SU-DHL-6 (cell line): Measurements from ENCODE around the gene E4F1.
A peak's percentile ranks its signal among the peaks of the same experiment; 100 is the strongest.

ENCODE experiments used
- H2AFZ ChIP-seq: fragments of 200-600 bp; sonication (generic); 2 replicates; pipeline ENCODE4 v1.6.1; 2014; ENCODE audit warnings: low read depth, mild to moderate bottlenecking, moderate library complexity, mixed read lengths, antibody characterized with exemption, low read length; ENCODE audit not compliant: severe bottlenecking
- H3F3A ChIP-seq: fragments of 200-600 bp; shearing (Covaris generic); 2 replicates; pipeline ENCODE4 v1.6.0; 2016; ENCODE audit warnings: antibody characterized with exemption, mild to moderate bottlenecking; ENCODE audit not compliant: insufficient read depth
- H3K27ac ChIP-seq: fragments of 200-600 bp; sonication (generic); 2 replicates; pipeline ENCODE4 v1.5.1; 2016; ENCODE audit warnings: low read depth, mild to moderate bottlenecking, low read length, moderate library complexity, mixed read lengths
- H3K27me3 ChIP-seq: fragments of 200-600 bp; sonication (generic), shearing (Covaris generic); 2 replicates; pipeline ENCODE4 v1.6.0; 2014; ENCODE audit warnings: mild to moderate bottlenecking, low read length
- H3K36me3 ChIP-seq: fragments of 200-600 bp; sonication (generic); 2 replicates; pipeline ENCODE4 v1.6.1; 2014; ENCODE audit warnings: mild to moderate bottlenecking, low read length, mixed read lengths
- H3K4me2 ChIP-seq: fragments of 300-600, 200-600 bp; shearing (Covaris generic), sonication (generic); 2 replicates; pipeline ENCODE4 v1.6.0; 2014; ENCODE audit warnings: low read length, low read depth, mild to moderate bottlenecking; ENCODE audit not compliant: poor library complexity, severe bottlenecking
- H3K4me3 ChIP-seq: fragments of 200-600 bp; sonication (generic); 2 replicates; pipeline ENCODE4 v1.5.1; 2014; ENCODE audit warnings: antibody characterized with exemption, low read length, mild to moderate bottlenecking, mixed read lengths; ENCODE audit not compliant: insufficient read depth, poor library complexity, severe bottlenecking
- H3K79me2 ChIP-seq: fragments of 200-600 bp; sonication (generic); 2 replicates; pipeline ENCODE4 v1.6.1; 2014; ENCODE audit warnings: mild to moderate bottlenecking, low read length, moderate library complexity; ENCODE audit not compliant: insufficient read depth
- H3K9ac ChIP-seq: fragments of 200-600 bp; sonication (generic); 2 replicates; pipeline ENCODE4 v1.7.0; 2014; ENCODE audit warnings: mild to moderate bottlenecking, low read length
- H3K9me2 ChIP-seq: fragments of 200-600 bp; sonication (generic); replicated peaks from 2 replicates; pipeline ENCODE4 v1.6.1; 2014; ENCODE audit warnings: low read length; ENCODE audit not compliant: insufficient read depth
- H3K9me3 ChIP-seq: fragments of 200-600 bp; sonication (generic); 2 replicates; pipeline ENCODE4 v1.6.1; 2014; ENCODE audit warnings: low read length, mixed read lengths; ENCODE audit not compliant: insufficient read depth
- H4K20me1 ChIP-seq: fragments of 200-600 bp; sonication (generic); 2 replicates; pipeline ENCODE4 v1.6.1; 2014; ENCODE audit warnings: low read depth, mild to moderate bottlenecking, antibody characterized with exemption, low read length, moderate library complexity, mixed read lengths
- EZH2phosphoT487 ChIP-seq: fragments of 200-600 bp; sonication (generic), shearing (Covaris generic); conservative IDR thresholded peaks from 2 replicates; pipeline ENCODE4 v1.6.1; 2018; ENCODE audit warnings: mild to moderate bottlenecking, antibody characterized with exemption, low read length, moderate library complexity, mixed read lengths
- TF ChIP-seq, protein P1 (sequence below): fragments of 200-600 bp; sonication (generic); IDR thresholded peaks from one replicate; pipeline ENCODE4 v1.5.1; 2017; ENCODE audit warnings: antibody characterized with exemption, mild to moderate bottlenecking, low read length, moderate library complexity; ENCODE audit not compliant: insufficient read depth, poor library complexity, severe bottlenecking

Gene E4F1

DNA sequence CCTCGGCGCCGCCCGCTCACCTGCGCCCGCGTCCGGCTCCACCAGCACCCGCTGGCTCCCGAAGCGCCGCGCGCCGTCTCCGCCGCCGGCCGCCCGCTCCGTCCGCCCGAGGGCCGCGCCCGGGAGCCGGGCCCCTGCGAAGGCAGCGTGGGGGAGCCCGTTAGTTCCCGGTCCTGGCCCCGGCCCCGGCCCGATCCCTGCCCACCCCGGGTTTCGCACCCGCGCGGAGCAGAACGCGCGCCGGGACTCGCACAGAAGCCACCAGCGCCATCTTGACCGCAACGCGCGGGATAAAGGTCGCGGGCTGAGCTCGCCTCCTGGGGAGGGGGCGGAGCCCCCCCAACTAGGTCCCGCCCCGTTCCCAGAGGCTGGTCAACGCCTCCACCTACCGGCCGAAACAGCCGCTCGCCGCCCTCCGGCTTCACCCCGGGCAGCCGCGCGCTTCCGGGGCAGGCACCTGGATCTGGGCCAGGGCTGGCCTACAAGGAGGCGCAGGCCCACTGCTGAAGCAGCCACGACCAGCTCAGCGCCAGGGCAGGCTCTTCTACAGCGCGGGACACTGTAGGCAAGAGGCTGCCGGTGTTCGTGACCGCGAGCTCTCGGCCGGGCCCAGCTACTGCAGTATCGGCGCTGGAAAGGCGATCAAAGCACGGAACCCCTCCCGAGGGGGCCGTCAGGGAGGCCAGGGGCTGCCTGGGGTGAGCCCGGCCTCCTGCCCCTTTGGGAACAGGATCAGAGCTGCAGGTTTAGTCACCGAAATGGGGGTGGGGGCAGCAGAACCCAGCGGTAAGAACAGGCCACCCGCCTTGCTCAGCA, 28.1 kb downstream of the E4F1 start, which contains the start of gene ECI1:
Gene ECI1, minus strand, starts transcription at position 292 of the 816 bp plus-strand sequence. Its CDS starts 21 bp downstream, at position 271.
- Histone ChIP-seq H3K9me3 (no peaks in the 10 kb centered on the region), H3K4me3 (peak within 1 kb of the TSS; percentile 78), H3K27ac (peak within 1 kb of the TSS; percentile 82), H4K20me1 (no peaks in the 10 kb centered on the region), H3F3A (peaks cover 34% of the 10 kb centered on the region), H3K79me2 (peaks cover 20% of the 10 kb centered on the region), H3K27me3 (no peaks in the 10 kb centered on the region), H3K4me2 (peak within 1 kb of the TSS; percentile 93), H3K9ac (peak within 1 kb of the TSS; percentile 78), H3K36me3 (peaks cover 7% of the 10 kb centered on the region; the same call in 1 of the 2 replicates), H3K9me2 (no peaks in the 10 kb centered on the region), H2AFZ (no peak within 1 kb of the TSS)
- TF ChIP-seq, protein P1, sequence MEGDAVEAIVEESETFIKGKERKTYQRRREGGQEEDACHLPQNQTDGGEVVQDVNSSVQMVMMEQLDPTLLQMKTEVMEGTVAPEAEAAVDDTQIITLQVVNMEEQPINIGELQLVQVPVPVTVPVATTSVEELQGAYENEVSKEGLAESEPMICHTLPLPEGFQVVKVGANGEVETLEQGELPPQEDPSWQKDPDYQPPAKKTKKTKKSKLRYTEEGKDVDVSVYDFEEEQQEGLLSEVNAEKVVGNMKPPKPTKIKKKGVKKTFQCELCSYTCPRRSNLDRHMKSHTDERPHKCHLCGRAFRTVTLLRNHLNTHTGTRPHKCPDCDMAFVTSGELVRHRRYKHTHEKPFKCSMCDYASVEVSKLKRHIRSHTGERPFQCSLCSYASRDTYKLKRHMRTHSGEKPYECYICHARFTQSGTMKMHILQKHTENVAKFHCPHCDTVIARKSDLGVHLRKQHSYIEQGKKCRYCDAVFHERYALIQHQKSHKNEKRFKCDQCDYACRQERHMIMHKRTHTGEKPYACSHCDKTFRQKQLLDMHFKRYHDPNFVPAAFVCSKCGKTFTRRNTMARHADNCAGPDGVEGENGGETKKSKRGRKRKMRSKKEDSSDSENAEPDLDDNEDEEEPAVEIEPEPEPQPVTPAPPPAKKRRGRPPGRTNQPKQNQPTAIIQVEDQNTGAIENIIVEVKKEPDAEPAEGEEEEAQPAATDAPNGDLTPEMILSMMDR = no peak
- no peak for TF ChIP-seq EZH2phosphoT487

DNA sequence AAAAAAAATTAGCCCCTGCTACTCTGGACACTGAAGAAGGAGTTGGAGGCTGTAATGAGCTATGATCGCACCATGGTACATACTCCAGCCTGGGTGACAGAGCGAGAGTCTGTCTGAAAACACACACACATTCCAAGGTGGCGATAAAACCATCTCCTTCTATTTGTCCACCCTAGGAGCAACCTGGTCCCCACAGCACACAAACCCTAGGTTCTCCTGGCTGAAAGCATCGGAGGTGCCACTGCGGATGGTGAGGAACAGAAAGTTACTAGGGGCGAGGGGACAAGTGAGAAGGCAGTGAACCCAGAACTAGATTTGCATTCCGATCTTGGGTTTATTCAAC, 29.4 kb downstream of the E4F1 start:
- no peak overlapping the region for H2AFZ ChIP-seq
- no peak overlapping the region for H3K9ac ChIP-seq
- no peaks in the 10 kb centered on the region for H3K9me3 ChIP-seq
- H3K4me3 ChIP-seq = no peak overlapping the region
- H3K79me2 ChIP-seq = peaks cover 28% of the 10 kb centered on the region
- no peaks in the 10 kb centered on the region for H3K27me3 ChIP-seq
- TF ChIP-seq EZH2phosphoT487 = no peak
- H3K4me2 ChIP-seq = no peak overlapping the region
- H3F3A ChIP-seq = peaks cover 34% of the 10 kb centered on the region
- H4K20me1 ChIP-seq = 0 out of 2 replicates have a peak, but pooled peaks cover 4% of the 10 kb centered on the region
- H3K9me2 ChIP-seq = no peaks in the 10 kb centered on the region
- peak overlapping the region; percentile 40; the same call in 1 of the 2 replicates for H3K27ac ChIP-seq
- peaks cover 18% of the 10 kb centered on the region for H3K36me3 ChIP-seq

DNA sequence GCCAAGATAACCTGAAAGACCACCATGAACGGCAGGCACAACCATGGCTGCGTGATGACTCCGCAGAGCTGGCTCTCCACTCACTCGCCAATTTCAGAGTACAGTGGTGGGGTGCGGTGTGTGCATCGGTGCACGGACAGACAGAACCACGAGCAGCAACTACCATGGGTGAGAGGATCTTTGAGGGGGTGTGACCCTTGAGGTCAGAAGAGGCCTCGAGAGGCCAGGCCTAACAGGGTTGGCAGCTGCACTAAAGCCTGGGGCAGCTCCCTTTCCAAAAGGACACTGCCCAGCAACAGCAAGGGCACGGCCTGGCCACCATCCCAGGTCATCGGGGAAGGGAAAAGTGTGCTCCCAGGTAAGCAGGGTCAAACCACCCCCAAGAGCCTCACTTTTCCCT, 29.9 kb downstream of the E4F1 start:
- no peak overlapping the region for H3K9ac ChIP-seq
- H3K36me3 ChIP-seq = peaks cover 22% of the 10 kb centered on the region
- no peak overlapping the region for H3K4me3 ChIP-seq
- no peaks in the 10 kb centered on the region for H3K9me2 ChIP-seq
- H3K4me2 ChIP-seq = no peak overlapping the region
- peaks cover 38% of the 10 kb centered on the region for H3F3A ChIP-seq
- no peak overlapping the region for H2AFZ ChIP-seq
- H3K27ac ChIP-seq = peak overlapping the region; percentile 40; the same call in 1 of the 2 replicates
- H3K79me2 ChIP-seq = peaks cover 31% of the 10 kb centered on the region
- H3K9me3 ChIP-seq = no peaks in the 10 kb centered on the region
- no peaks in the 10 kb centered on the region for H3K27me3 ChIP-seq
- 0 out of 2 replicates have a peak, but pooled peaks cover 4% of the 10 kb centered on the region for H4K20me1 ChIP-seq
- TF ChIP-seq, protein P1 = no peak
- TF ChIP-seq EZH2phosphoT487 = no peak
